ENCODE results near the gene VPS13A.

- no peak for TF ChIP-seq CTCF (IDR thresholded peaks at IDR 0.05)
- TF ChIP-seq E2F4 (CRISPR knock-in tag; IDR thresholded peaks at IDR 0.05; ENCODE audit: borderline replicate concordance, low read depth) = no peak
- no peak for TF ChIP-seq E2F1 (CRISPR knock-in tag; IDR thresholded peaks at IDR 0.05)
- TF ChIP-seq ETV6 (CRISPR knock-in tag; IDR thresholded peaks at IDR 0.05) = no peak
- TF ChIP-seq NFYB (CRISPR knock-in tag; conservative IDR thresholded peaks at IDR 0.05; ENCODE audit: low read depth) = no peak
- TF ChIP-seq ZNF396 (CRISPR knock-in tag; IDR thresholded peaks at IDR 0.05; ENCODE audit: borderline replicate concordance) = no peak
- TF ChIP-seq FOXK1 (CRISPR knock-in tag; IDR thresholded peaks at IDR 0.05) = no peak
- TF ChIP-seq JUN (CRISPR knock-in tag; IDR thresholded peaks at IDR 0.05) = no peak
Measured at GRCh38 chr9:77402286-77402685, 225.0 kb downstream of the VPS13A start.

Measured in WTC11 (cell line).